ENCODE results near the gene ZNF280D.

Gene ZNF280D

DNA sequence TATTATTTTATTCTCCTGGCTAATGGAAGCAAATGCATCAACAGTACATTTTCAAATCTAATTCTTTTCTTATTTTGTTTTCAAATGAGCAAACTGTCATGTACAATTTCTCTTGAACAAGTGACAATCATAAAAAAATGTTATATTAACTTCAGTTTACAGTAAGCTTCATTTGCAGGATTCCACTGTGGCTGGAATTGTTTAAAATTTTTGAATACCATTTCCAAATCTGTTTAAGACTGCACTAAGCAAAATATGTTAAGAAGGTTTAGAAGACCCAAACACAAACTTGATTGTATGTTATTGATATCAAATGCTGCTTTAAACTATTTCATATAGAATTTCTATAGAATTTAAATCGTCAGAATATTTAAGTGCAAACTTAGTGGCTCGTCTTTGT is 92.8 kb downstream of the ZNF280D start:
- Histone ChIP-seq H2AFZ (no peak overlapping the region), H3K27ac (no peak overlapping the region), H3K79me2 (no peaks in the 10 kb centered on the region), H3K4me1 (no peaks in the 10 kb centered on the region), H3K27me3 (ENCODE audit: control insufficient read depth, insufficient read depth, low read length) (no peaks in the 10 kb centered on the region), H3K9ac (no peak overlapping the region), H3K4me2 (ENCODE audit: low read length) (no peak overlapping the region), H3K9me3 (ENCODE audit: control insufficient read depth, low read length) (no peaks in the 10 kb centered on the region), H3K36me3 (ENCODE audit: control insufficient read depth, insufficient read depth, low read length) (no peaks in the 10 kb centered on the region), H3K4me3 (ENCODE audit: low read depth, low read length) (no peak overlapping the region)
- TF ChIP-seq, protein P1, sequence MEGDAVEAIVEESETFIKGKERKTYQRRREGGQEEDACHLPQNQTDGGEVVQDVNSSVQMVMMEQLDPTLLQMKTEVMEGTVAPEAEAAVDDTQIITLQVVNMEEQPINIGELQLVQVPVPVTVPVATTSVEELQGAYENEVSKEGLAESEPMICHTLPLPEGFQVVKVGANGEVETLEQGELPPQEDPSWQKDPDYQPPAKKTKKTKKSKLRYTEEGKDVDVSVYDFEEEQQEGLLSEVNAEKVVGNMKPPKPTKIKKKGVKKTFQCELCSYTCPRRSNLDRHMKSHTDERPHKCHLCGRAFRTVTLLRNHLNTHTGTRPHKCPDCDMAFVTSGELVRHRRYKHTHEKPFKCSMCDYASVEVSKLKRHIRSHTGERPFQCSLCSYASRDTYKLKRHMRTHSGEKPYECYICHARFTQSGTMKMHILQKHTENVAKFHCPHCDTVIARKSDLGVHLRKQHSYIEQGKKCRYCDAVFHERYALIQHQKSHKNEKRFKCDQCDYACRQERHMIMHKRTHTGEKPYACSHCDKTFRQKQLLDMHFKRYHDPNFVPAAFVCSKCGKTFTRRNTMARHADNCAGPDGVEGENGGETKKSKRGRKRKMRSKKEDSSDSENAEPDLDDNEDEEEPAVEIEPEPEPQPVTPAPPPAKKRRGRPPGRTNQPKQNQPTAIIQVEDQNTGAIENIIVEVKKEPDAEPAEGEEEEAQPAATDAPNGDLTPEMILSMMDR (IDR thresholded peaks at IDR 0.05), result no peak

DNA sequence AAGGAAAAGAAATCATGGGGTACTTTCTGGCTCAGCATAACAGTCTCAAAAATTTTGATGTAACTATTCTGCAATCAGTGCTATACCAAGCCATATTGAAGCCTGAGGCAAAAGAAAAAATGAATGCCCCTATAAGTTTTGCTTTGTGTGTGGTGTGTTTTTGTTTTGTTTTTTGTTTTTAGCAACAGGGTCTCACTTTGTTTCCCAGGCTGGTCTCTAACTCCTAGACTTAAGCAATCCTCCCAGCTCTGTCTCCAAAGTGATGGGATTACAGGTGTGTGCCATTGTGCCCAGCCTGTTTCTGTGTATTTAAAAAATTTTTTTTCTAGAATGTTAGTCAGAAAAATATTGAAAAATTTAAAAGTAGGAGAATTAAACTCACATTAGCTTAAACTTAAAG is 93.2 kb downstream of the ZNF280D start:
- Histone ChIP-seq H3K4me2 (ENCODE audit: low read length) (no peak overlapping the region), H3K4me3 (ENCODE audit: low read depth, low read length) (no peak overlapping the region), H3K27ac (no peak overlapping the region), H3K9me3 (ENCODE audit: control insufficient read depth, low read length) (no peaks in the 10 kb centered on the region), H3K36me3 (ENCODE audit: control insufficient read depth, insufficient read depth, low read length) (no peaks in the 10 kb centered on the region), H3K4me1 (no peaks in the 10 kb centered on the region), H3K27me3 (ENCODE audit: control insufficient read depth, insufficient read depth, low read length) (no peaks in the 10 kb centered on the region), H3K79me2 (no peaks in the 10 kb centered on the region), H3K9ac (no peak overlapping the region), H2AFZ (no peak overlapping the region)
- TF ChIP-seq, protein P1 (IDR thresholded peaks at IDR 0.05), result no peak

DNA sequence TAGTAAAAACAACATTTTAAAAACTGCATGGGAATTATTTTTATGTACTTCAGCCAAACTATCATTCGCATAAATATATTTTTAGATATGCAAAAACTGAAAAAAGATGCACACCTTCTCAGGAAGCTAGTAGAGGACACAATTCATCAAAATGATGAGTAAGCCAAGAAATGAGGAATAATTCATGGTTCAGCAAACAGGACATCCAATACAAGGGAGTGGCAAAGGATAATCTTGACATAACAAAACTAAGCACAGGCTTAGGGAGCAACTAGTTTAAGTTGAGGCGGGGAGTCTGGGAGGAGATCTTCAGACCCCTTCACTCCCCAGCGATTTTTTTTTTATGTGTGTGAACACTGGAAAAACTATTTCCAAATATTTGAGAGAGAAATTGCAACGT is 93.7 kb downstream of the ZNF280D start:
- no peak overlapping the region for H3K27ac ChIP-seq
- TF ChIP-seq, protein P1 (IDR thresholded peaks at IDR 0.05), result no peak
- no peak overlapping the region for H3K4me3 ChIP-seq (ENCODE audit: low read depth, low read length)
- no peaks in the 10 kb centered on the region for H3K4me1 ChIP-seq
- no peaks in the 10 kb centered on the region for H3K9me3 ChIP-seq (ENCODE audit: control insufficient read depth, low read length)
- H3K27me3 ChIP-seq (ENCODE audit: control insufficient read depth, insufficient read depth, low read length), result no peaks in the 10 kb centered on the region
- no peaks in the 10 kb centered on the region for H3K79me2 ChIP-seq
- H3K4me2 ChIP-seq (ENCODE audit: low read length), result no peak overlapping the region
- no peak overlapping the region for H3K9ac ChIP-seq
- no peaks in the 10 kb centered on the region for H3K36me3 ChIP-seq (ENCODE audit: control insufficient read depth, insufficient read depth, low read length)
- no peak overlapping the region for H2AFZ ChIP-seq

DNA sequence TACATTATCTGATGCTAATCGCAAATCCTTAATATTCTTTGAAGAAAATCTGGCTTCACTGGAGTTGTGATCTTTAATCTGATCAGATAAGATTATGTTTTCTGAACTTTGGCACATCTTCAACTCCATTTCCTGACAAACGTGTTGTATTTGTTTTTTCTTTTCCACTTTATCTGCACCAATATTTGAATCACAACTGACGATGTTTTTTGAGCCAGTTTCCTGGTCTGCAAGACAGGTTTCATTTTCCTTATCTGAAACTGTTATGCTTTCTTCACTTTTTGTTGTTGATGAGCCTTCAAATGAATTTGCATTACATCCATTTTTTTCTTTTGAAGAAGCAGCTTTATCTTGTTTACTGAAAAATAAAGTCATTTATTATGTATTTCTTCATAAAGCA is 101.5 kb downstream of the ZNF280D start:
- H3K9me3 ChIP-seq (ENCODE audit: control insufficient read depth, low read length), result no peaks in the 10 kb centered on the region
- H3K9ac ChIP-seq, result no peak overlapping the region
- no peak overlapping the region for H3K27ac ChIP-seq
- no peaks in the 10 kb centered on the region for H3K27me3 ChIP-seq (ENCODE audit: control insufficient read depth, insufficient read depth, low read length)
- no peaks in the 10 kb centered on the region for H3K79me2 ChIP-seq
- TF ChIP-seq, protein P1 (IDR thresholded peaks at IDR 0.05), result no peak
- H3K4me3 ChIP-seq (ENCODE audit: low read depth, low read length), result no peak overlapping the region
- no peak overlapping the region for H3K4me2 ChIP-seq (ENCODE audit: low read length)
- H3K36me3 ChIP-seq (ENCODE audit: control insufficient read depth, insufficient read depth, low read length), result no peaks in the 10 kb centered on the region
- no peak overlapping the region for H2AFZ ChIP-seq
- H3K4me1 ChIP-seq, result peaks cover 2% of the 10 kb centered on the region

DNA sequence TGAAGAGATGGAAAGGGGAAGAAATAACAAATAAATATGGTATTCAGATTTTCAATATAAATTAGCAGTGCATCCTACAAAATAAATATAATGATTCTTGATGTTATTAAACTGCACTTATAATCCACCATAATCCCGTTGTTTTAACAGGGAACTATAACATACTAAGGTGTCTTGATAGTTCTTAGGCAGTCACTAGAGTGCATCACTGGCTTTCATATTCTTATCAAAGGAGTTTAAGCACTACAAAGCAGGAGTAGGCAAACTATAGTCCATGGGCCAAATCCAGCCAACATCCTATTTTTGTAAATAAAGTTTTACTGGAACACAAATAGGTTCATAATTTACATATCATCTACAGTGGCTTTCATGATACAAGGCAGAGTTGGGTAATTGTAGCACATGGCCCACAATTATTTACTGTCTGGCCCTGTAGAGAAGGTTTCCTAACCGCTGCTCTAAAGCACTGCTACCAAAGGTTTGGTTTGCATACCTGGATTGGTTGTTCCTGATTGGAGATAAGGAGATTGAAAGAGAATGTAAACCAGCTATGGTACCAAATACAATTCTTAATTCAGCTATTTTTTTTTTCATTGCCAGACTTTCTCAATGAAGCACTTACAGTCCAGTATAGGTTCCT is 104.3 kb downstream of the ZNF280D start:
- Histone ChIP-seq H3K4me2 (ENCODE audit: low read length) (no peak overlapping the region), H3K9me3 (ENCODE audit: control insufficient read depth, low read length) (no peaks in the 10 kb centered on the region), H3K79me2 (no peaks in the 10 kb centered on the region), H3K36me3 (ENCODE audit: control insufficient read depth, insufficient read depth, low read length) (no peaks in the 10 kb centered on the region), H3K9ac (no peak overlapping the region), H3K27me3 (ENCODE audit: control insufficient read depth, insufficient read depth, low read length) (no peaks in the 10 kb centered on the region), H3K27ac (no peak overlapping the region), H2AFZ (no peak overlapping the region), H3K4me1 (peaks cover 2% of the 10 kb centered on the region), H3K4me3 (ENCODE audit: low read depth, low read length) (no peak overlapping the region)
- TF ChIP-seq, protein P1 (IDR thresholded peaks at IDR 0.05), result no peak
